G401.6 (cell line): ENCODE results near the gene CPEB2.

Source experiments
- FAIRE-seq: peaks from 2 replicates; lab custom pipeline; 2012; peaks lifted over from hg19 to GRCh38; lab: Jason Lieb, UNC

The CPEB2 gene

GRCh38 chr4:15001869-15002658, at the start of gene CPEB2:
TSS of gene CPEB2 (plus strand) at chr4:15002481. CDS start at chr4:15002674, 193 bp downstream.
- FAIRE-seq: no peak

- no peak for FAIRE-seq
Measured at GRCh38 chr4:14958436-14958835, 43.8 kb upstream of the CPEB2 start.

GRCh38 chr4:14961292-14961691, 41.0 kb upstream of the CPEB2 start:
- FAIRE-seq: no peak

- no peak for FAIRE-seq
Measured at GRCh38 chr4:14965071-14965470, 37.2 kb upstream of the CPEB2 start.

- no peak for FAIRE-seq
Measured at GRCh38 chr4:14967982-14968381, 34.3 kb upstream of the CPEB2 start.

GRCh38 chr4:14977830-14978229, 24.5 kb upstream of the CPEB2 start:
- FAIRE-seq: no peak

- no peak for FAIRE-seq
Measured at GRCh38 chr4:14984448-14984847, 17.8 kb upstream of the CPEB2 start.

GRCh38 chr4:14985161-14985560, 17.1 kb upstream of the CPEB2 start:
- no peak for FAIRE-seq

- no peak for FAIRE-seq
Measured at GRCh38 chr4:14985843-14986242, 16.4 kb upstream of the CPEB2 start.

GRCh38 chr4:14987054-14987453, 15.2 kb upstream of the CPEB2 start:
- no peak for FAIRE-seq

GRCh38 chr4:14990484-14990883, 11.8 kb upstream of the CPEB2 start:
- no peak for FAIRE-seq

- no peak for FAIRE-seq
Measured at GRCh38 chr4:14994242-14994641, 8.0 kb upstream of the CPEB2 start.

- FAIRE-seq: no peak
Measured at GRCh38 chr4:15001248-15001868, 923 bp upstream of the CPEB2 start.

GRCh38 chr4:15002659-15003400, 549 bp downstream of the CPEB2 start:
- FAIRE-seq: no peak

- FAIRE-seq: no peak
Measured at GRCh38 chr4:15003401-15003890, 1.2 kb downstream of the CPEB2 start.

GRCh38 chr4:15003891-15004738, 1.8 kb downstream of the CPEB2 start:
- no peak for FAIRE-seq

- FAIRE-seq: no peak
Measured at GRCh38 chr4:15004739-15005301, 2.5 kb downstream of the CPEB2 start.

- FAIRE-seq: no peak
Measured at GRCh38 chr4:15005474-15006115, 3.3 kb downstream of the CPEB2 start.

- no peak for FAIRE-seq
Measured at GRCh38 chr4:15006416-15007024, 4.2 kb downstream of the CPEB2 start.

GRCh38 chr4:15007201-15007600, 4.9 kb downstream of the CPEB2 start:
- no peak for FAIRE-seq
